Thyroid gland (tissue), 4 donors: ENCODE results near the gene DIP2A.

ENCODE experiments used
- POLR2A ChIP-seq, 2 donors: fragments of 450-650 bp; IDR thresholded peaks; one replicate each; pipeline ENCODE4 v1.6.1; 2017; ENCODE audit warnings: antibody characterized with exemption in 2 of 2, mild to moderate bottlenecking in 2 of 2, moderate library complexity in 1 of 2
- TF ChIP-seq, protein P1 (sequence below), 6 experiments: fragments of 200-600 bp in 3 of 6; fragments of 450-650 bp in 3 of 6; sonication (generic) in 3 of 6; IDR thresholded peaks; one replicate each; pipeline ENCODE4 v1.5.1; 2016 to 2019; ENCODE audit warnings: antibody characterized with exemption in 6 of 6, mild to moderate bottlenecking in 2 of 6, inconsistent platforms in 1 of 6, moderate library complexity in 1 of 6

GRCh38 chr21:46567348-46567747 is 108.7 kb downstream of the DIP2A start:
- TF ChIP-seq, protein P1, sequence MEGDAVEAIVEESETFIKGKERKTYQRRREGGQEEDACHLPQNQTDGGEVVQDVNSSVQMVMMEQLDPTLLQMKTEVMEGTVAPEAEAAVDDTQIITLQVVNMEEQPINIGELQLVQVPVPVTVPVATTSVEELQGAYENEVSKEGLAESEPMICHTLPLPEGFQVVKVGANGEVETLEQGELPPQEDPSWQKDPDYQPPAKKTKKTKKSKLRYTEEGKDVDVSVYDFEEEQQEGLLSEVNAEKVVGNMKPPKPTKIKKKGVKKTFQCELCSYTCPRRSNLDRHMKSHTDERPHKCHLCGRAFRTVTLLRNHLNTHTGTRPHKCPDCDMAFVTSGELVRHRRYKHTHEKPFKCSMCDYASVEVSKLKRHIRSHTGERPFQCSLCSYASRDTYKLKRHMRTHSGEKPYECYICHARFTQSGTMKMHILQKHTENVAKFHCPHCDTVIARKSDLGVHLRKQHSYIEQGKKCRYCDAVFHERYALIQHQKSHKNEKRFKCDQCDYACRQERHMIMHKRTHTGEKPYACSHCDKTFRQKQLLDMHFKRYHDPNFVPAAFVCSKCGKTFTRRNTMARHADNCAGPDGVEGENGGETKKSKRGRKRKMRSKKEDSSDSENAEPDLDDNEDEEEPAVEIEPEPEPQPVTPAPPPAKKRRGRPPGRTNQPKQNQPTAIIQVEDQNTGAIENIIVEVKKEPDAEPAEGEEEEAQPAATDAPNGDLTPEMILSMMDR (IDR thresholded peaks at IDR 0.05): no peak
- no peak for TF ChIP-seq POLR2A (IDR thresholded peaks at IDR 0.05)
